Stimulated activated CD8-positive, alpha-beta memory T cell treated with anti-CD3 and anti-CD28 coated beads, Interleukin-7, amount 100 ng/mL, for 24 hours (primary cell): ENCODE data around the gene TNFRSF8.

ENCODE experiments used
- DNase-seq: peaks from one replicate; pipeline ENCODE4 v3.0.0-alpha.2; 2020; ENCODE audit warnings: low read depth

The TNFRSF8 gene

DNA sequence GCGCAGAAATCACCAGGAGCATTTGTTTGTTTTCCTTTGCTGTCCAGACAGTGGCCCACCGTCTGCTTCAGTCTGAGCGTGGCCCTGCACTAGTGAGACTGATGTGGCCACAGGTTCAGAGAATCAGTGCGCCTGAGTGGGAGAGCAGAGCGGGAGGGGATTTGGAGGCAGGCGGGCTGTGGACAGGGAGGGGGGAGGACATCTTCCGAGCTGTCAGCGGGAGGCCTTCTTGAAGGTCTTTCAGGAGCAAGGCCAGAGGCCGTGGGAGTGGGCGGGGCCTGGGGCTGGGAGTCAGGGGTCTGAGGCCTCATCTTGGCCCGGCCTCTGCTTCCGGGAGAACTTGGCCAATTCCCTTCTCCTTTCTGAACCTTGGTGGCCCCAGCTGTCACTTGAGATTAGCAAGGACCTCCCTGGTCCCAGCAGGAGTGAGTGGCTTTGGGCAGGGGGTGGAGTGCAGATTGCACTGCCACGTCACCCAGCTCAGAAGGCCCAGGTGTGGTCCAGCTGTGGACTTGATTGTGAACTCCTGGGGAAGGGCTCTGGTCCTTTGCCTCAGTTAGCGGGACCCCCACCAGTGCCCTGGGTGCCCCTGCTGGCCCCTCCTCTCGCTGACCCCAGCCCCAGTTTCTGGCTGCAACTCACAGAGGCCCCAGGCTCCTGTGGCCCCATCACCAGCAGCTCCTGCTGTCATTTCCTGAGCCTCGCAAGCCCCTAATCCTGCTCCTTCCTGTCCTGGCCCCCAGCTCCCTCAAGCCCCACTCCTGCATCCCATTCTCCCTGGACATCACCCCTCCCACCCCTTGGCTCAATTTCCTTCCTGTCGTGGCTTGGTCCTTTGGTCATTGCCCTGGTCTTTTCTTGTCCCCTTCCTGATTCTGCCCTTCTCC lies 112.1 kb downstream of the TNFRSF8 start:
- no peak for DNase-seq

DNA sequence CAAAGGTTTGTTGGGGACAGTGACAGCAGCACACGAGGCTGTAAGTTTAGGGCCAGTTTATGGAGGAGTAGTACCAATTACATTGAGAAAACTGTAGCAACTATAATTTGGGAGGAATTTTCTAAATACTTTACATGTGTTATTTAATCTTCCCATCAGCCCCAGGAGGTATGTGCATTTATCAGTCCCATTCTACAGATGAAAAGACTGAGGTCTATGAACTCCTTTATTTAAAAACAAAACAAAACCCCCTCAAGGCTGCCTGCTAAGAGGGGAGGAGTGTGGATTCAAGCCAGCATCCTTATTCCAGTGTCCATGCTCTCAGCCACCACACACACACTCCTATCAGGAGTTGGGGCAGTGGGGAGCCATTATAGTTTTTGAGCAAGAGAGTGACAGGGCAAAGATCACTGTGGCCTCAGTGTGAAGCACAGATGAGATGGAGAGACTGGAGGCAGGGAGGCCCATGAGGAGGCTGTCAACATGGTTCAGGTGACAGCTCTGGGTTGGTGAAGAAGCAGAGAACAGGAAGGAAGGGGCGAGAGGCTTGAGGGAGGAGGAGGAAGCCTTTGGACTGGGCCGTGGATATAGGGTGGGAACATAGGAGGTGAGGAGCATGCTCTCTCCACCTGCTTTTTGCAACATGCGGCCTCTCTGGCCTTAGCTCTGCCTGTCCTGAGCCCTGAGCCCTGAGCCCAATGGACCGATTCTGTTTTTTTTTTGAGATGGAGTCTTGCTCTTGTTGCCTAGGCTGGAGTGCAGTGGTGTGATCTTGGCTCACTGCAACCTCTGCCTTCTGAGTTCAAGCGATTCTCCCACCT lies 113.4 kb downstream of the TNFRSF8 start:
- no peak for DNase-seq

DNA sequence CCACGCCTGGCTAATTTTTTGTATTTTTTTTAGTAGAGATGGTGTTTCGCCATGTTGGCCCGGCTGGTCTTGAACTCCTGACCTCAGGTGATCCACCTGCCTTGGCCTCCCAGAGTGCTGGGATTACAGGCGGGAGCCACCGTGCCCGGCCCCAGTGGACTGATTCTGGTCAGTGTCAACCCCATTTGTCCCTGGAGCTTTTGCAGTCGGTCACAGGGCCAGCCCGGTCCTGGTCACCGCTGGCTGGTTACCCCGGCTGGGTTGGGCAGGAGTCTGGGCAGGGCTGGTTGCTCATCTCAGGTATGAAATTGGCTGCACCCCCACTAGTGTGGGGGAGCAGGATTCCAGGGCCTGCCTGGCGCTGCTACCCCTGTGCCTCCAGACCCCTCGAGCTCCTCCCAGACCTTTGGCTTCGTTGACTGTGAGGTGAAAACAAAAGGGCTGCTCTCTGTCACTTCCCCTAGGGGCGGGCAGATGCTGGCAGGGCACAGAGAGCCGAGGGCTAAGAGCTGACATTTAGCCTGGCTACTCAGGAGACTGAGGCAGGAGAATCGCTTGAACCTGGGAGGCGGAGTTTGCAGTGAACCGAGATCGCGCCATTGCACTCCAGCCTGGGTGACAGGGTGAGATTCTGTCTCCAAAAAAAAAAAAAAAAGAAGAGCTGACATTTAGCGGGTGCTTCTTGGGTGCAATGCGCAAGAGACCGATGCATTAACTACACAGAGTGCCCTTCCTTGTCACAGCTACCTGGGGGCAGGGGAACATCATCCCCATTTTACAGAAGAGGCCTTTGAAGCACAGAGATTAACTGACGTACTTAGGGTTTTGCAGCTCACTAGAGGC lies 114.3 kb downstream of the TNFRSF8 start:
- DNase-seq: no peak

DNA sequence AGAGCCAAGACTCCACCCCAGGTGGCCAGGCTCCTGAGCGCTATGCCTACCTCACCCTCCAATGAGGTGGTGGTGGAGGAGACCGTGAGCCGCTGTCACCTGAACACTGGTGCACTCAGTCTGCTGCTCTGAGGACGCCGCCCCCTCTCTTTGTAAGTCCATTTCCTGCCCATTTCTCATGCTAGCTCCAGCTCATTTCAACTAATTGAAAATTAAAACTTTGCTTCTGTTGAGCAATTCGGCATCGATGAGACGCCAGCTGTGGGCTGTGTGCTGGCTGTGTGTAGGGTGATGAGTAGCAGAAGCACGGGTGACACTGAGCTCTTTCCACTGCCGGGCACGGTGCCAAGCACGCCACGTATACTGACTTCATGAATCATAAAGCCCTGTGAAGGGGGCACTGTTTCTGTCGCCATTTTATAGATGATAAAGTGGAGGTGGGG lies 114.9 kb downstream of the TNFRSF8 start:
- DNase-seq: peak; percentile 90

DNA sequence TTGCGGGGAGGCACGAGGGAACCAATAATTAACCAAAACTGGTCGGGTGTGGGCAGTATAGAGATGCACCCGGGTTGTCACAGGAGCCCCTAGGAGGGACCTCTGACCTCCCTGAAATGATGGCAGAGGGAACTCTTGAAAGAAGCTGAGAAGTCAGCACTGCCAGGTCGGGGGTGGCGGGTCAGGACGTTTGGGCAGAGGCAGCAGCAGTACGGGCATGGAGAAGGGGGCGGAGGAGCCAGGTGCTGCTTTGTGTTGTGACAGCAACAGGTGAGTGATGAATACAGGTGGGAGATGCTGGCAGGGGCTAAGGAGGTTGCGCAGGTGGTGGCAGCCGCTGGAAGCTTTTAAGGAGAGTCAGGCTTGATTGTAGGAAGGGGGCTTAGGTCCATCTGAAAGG lies 115.4 kb downstream of the TNFRSF8 start:
- DNase-seq: no peak

DNA sequence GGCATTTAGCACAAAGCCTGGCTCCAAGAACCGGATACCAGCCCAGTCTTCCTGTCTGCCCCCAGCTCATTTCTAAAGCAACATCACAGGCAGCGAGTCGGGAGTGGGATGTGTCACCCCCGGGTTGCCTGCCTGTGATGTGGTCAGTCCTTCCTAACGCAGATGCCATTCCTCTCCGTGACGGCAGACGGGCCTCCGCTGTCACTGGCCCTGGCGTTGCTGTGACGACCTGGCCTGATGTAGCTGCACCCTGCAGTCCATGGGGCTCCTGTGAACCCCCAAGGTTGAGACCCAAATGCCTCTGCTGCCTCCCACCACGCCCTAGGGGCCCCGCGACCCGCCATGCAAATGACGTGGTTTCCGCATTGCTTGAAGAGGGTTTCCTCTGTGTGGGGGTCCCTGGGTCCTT lies 116.0 kb downstream of the TNFRSF8 start:
- DNase-seq: peak; percentile 57

DNA sequence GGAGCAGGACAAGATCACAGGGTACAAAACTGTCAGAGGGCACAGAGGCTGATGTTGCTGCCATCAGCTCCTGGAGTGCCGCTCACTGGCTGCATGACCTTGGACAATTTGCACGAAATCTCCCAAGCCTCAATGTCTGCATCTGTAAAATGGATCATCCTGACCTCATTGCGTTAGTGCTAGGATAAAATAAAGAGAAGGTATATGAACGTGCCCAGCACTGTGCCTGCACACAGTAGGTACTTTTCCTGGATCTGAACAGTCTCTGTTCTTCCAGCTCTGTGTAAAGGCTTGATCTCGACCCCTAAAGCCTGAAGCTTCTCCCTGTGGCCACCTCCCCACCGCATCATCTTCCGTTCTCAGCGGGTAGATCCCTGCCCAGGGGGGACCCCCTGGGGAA lies 116.6 kb downstream of the TNFRSF8 start:
- DNase-seq: no peak

DNA sequence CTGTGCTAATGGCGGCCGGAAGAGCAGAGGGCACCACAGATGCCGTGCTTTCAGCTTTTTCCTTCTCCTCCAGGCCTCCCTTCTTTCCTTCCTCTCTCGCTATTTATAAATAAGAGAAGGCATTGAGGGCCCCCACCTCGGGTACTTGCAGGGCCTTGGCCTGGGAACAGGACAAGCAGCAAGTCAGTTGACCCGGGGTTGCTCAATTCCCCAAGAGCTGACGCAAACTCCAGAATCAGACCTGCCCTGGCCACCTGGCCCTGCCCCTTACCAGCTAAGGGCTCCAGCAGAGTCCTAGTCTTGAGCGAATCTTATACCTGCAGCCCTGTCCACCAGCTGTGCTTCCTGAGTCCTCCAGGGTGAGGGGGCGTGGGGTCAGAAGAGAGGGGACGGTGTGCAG lies 117.2 kb downstream of the TNFRSF8 start:
- DNase-seq: no peak

DNA sequence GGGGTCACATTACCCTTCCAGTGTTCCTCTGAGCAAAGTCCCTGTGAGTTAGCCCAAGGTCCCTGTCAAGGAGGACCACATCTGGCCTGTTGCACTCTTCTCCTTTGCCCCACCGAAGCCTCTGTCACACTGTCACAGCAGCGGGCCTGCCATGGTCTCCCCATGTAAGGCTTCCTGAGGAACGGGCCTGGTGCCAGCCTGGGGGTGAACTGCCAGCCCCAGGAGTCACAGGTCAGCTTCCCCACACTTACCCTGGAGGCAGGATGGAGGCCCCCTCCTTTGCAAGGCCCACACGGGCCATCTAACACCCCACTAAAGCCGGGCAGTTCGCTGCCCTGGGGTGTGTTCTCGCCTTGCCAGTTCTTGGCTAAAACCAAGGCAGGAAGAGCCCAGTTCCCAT lies 117.8 kb downstream of the TNFRSF8 start:
- DNase-seq: no peak

DNA sequence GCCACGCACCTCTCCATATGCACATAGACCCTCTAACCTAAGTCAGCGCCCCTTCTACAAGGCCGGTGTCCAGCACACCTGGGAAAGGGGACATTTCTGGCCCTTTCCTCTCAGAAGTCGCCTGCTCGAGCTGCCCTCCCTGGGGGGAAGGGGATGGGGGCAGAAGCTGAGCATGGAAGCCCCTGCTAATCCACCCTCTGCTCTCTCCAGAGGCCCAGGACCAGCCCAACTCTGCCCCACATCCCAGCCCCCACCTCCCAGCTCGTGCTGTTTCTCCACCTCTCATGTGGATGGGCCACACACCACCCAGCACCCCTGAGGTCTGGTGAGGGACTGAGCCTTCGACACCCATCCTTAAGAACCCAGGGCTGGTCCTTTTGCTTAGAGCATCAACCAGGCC lies 118.5 kb downstream of the TNFRSF8 start:
- no peak for DNase-seq

DNA sequence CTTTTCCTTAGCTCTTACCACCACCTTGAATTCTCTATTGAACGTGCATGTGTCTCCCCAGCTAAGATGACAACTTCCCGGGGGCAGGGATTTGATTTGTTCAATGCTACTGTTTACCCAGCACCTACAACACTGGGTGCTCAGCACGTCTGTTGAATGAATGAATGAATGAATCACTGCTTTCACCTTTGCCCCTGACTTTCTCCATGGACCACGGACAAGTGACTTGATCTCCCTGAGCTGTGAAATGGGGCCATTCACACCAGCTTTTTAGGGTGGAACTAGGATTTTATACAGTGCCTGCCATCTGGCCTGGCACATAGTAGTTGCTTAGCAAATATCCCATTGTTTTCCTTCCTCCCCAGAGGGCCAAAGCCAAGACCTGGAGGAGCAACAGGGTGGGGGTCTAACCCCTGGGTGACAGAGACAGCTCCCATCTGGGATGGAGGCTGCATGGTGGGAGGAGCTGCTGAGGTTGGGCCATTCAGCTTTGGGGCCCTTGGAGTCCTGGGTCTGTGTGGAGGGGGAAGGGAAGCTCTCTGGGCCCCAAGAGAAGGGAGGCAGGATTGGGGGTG lies 119.4 kb downstream of the TNFRSF8 start:
- DNase-seq: no peak

DNA sequence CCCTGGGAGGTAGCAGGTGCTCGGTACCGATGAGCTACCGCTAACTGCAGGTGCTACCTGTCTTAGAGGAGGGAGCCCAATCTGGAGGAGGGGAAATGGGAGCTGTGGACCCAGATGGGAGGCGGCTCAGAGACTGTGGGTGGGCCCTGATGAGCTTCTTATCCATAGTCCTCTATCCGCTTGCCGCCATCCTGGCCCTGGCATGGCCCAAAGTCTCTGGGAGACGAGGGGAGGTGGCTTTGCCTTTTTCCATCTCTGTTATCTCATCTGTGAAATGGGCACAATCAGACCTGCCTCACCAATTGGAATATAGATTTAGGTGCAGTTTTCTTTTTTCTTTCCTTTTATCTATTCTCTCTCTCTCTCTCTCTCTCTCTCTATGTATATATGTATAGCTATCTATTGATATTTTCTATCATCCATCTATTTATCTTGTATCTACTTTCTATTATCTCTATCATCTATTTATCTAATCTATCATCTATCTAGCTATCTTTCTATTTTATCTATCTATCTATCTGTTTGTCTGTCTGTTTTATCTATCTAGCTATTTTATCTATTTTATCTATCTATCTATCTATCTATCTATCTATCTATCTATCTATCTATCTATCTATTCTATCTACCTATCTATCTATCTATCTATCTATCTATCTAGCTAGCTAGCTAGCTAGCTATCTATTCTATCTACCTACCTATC lies 120.1 kb downstream of the TNFRSF8 start:
- no peak for DNase-seq

DNA sequence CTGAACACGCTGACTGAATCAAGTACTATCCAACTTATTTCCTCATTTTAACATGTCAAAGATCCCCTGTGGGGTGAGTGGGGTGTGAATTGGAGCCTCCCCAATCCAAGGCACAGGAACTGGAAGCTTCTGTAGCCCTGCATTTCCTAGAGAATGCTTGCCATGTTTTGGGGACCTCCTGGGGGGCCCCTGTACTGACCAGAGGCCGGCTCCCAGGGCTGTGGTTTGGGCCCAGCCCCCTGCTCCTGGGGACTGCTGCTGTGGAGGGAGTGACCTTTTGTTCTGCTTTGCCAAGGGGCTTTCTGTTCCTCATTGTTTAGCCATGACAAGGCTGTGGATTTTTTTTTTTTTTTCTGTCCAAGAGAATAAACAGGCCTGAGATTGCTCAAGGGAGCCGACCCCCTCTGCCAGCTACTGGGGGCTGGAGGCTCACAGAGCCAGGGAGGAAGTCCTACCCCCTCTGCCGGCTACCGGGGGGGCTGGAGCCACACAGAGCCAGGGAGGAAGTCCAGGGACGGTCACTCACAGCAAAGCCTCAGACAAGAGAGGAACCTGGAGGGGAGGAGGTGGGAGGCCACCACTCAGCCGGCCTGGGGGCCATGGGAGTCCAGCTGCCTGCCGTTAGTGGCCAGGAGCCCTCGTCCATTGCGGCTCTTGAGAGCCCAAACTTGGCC lies 121.0 kb downstream of the TNFRSF8 start:
- DNase-seq: no peak

DNA sequence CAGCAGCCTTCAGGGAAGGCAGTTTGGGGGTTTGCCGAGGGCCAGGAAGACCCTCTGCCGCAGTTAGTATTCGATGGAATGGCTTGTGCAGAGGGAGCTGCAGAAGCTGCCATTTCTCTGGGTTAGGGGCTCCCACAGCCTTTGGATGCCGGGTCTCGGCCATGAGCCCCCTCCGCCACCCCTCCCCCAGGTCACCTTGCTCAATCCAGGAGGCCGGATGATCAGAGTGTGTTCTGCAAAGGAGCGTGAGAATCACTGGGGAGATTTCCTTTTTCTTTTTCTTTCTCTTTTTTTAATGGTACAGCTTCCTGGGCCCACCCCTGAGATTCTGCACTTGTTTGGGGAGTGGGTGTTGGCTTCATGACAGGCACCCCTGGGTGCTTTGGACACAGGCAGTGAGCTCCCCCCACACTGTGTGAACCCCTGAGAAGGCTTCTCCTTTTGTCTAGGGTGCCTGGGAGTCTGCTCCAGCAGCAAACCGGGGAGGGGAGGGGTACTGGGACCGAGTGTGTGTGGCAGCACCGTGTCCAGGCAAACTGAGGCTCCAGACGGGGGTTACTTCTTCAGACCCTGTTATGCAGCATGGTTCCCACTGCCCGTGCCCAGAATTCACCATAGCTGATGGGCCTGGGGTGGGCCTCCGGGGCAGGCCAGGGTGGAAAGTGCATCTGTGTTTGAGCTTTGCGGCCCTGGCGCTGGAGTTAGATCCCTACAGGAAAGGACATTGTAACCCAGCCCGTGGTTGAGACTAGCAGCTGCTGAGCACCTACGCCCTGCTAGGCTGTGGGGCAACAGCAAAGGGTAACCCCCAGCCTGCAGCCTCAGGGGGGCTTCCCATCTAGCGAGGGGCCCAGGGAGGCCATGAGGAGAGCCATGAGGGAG lies 122.2 kb downstream of the TNFRSF8 start:
- DNase-seq: no peak

DNA sequence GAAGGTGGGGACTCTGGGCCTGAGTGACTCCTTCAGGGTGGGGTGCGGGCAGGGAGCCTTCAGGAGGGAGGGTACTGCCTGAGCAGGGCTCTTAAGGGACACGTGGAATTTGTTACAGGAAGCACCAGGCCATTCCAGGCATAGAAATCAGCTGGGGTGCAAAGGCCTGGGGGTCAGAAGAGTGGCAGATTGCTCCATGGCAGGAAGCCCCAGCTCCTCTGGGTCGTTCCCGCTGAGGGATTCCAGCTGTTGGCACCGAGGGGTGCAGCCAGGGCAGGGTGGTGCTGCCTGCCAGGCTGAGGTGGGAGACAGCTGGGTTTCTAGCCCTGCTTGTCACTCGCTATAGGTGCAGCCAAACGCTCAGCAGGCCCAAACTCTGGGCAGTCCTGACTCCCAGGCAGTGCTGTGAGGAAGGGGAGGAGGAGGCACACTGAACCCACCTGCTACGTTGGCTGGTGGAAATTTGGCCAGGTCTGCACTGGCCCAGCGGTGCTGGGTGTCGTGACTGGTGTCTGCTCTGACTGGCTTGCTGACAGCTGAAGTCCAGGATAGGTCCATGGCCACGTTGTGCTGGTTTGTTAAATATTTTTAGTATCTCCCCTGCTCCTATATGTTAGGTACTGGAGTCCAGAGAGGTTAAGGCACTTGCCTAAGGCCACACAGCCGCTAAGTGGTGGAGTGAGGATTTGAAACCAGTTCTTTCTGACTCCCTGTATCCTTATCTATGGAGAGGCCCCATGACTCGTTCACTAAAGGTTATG lies 123.0 kb downstream of the TNFRSF8 start:
- no peak for DNase-seq

DNA sequence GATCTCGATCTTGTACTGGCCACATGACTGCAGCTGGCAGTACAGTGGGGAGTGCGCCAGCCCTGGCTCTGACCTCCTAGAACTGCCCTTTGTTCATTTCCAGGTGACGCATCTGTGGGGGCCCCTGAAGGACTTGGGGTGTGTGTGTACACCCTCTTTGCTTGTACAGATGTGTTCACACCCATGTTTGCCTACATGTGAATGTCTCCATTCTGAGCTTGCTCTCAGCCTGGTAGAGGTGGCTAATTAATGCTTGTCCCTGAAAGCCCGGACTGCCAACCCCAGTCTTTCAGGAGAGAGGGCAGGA lies 123.5 kb downstream of the TNFRSF8 start:
- DNase-seq: no peak

DNA sequence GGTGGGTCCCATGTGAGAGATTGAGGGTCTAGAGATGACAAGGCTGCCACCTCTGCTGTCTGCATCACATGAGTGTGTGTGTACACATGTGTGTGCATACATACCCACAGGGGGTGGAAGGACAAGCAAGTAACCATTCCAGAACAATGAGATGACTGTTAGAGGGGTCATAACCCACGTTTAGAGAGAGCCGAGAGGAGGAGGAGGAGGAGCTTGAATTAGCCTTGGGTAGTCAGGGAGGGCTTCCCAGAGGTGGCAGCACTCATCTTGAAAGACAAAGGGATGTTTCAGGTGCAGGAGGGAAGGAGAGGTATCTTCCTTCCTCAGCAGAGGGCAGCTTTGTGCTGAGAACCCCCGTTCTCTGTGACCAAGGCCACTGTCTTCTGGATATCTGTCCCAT lies 125.0 kb downstream of the TNFRSF8 start:
- no peak for DNase-seq

DNA sequence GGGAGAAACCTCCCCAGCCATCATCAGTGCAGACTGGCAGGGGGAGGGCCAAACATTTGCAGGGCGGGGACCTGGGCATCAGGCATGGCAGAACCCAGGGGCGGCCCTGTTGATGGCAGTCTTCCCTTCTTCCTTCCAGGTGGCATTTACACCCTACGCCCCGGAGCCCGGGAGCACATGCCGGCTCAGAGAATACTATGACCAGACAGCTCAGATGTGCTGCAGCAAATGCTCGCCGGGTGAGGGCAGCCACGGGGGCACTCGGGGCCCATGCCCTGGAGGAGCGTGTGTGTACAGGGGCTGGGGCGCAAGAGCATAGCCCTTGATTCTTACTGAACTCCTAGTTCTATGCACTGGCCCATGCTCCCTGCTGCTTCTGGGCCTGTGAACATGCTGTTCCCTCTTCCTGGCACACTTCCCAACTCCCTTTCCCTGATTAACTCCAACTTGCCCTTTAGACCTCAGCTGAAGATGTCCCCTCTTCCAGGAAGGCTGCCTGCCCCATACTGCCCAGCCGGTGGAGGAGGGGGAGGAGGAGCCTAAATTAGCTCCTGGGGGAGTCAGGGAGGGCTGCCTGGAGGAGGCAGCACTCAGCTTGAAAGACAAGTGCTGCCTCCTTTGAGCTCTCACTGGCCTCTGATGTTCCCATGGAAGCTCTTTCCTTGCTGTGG lies 125.7 kb downstream of the TNFRSF8 start:
- no peak for DNase-seq

DNA sequence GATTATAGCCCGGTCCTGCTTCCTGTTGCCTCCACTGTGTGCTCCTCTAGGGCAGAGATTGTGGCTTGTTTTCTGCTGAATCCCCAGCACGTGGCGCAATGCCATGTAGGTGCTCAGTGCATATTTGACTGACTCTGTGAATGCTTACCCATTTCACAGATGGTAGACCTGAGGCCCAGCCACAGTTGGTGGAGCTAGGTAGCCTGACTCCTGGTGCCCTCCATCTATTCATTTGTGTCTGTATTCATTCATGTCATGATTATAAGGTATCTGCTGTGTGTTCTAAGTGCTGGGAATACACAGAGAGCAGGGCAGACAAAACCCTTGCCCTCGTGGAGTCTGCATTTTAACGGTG lies 126.2 kb downstream of the TNFRSF8 start:
- DNase-seq: no peak
